Liver (tissue), 9 donors: Measurements from ENCODE around the gene IP6K3. TPM values are rescaled to one million over a fixed set of nuclear protein-coding genes. Genes with fewer than 3 reads are reported as not detected.

Experiments
- DNase-seq: peaks from one replicate; pipeline ENCODE4 v3.0.0-alpha.2; 2017; ENCODE audit warnings: low spot score
- H3K27ac ChIP-seq, 2 donors: one replicate each; pipeline ENCODE4 v1.7.0; 2013; ENCODE audit warnings: inconsistent platforms in 2 of 2, low read length in 2 of 2, control low read depth in 1 of 2, low read depth in 1 of 2, mild to moderate bottlenecking in 1 of 2
- H3K27me3 ChIP-seq, 4 donors: one replicate each; pipeline versions ENCODE4 v1.6.1 to v1.7.0; 2013; ENCODE audit warnings: low read length in 3 of 4, inconsistent platforms in 1 of 4, mild to moderate bottlenecking in 1 of 4, moderate library complexity in 1 of 4; ENCODE audit not compliant: control insufficient read depth in 4 of 4, insufficient read depth in 4 of 4
- H3K36me3 ChIP-seq, 4 donors: one replicate each; pipeline versions ENCODE4 v1.6.1 to v1.7.0; 2013; ENCODE audit warnings: low read length in 3 of 4, mild to moderate bottlenecking in 3 of 4, low read depth in 1 of 4, moderate library complexity in 1 of 4; ENCODE audit not compliant: control insufficient read depth in 4 of 4, insufficient read depth in 3 of 4
- H3K4me1 ChIP-seq, 4 donors: one replicate each; pipeline versions ENCODE4 v1.6.1 to v1.7.0; 2013; ENCODE audit warnings: low read length in 3 of 4, mild to moderate bottlenecking in 3 of 4, moderate library complexity in 1 of 4; ENCODE audit not compliant: control insufficient read depth in 4 of 4, insufficient read depth in 4 of 4
- H3K4me3 ChIP-seq, 3 donors: one replicate each; pipeline versions ENCODE4 v1.6.1 to v1.7.0; 2013; ENCODE audit warnings: low read length in 3 of 3, control low read depth in 1 of 3, low read depth in 1 of 3, mild to moderate bottlenecking in 1 of 3
- H3K9ac ChIP-seq, 2 donors: one replicate each; pipeline ENCODE4 v1.7.0; 2013; ENCODE audit warnings: low read length in 2 of 2, mild to moderate bottlenecking in 2 of 2, moderate library complexity in 2 of 2, control low read depth in 1 of 2, low read depth in 1 of 2
- H3K9me3 ChIP-seq, 4 donors: one replicate each; pipeline versions ENCODE4 v1.6.1 to v1.7.0; 2013; ENCODE audit warnings: low read length in 3 of 4; ENCODE audit not compliant: control insufficient read depth in 4 of 4
- CTCF ChIP-seq: fragments of 150-350 bp; IDR thresholded peaks from 2 replicates; pipeline ENCODE4 v1.5.1; 2017; ENCODE audit warnings: improper control_type of control experiment, low read depth, low read length; ENCODE audit not compliant: missing input control
- FOXA1 ChIP-seq: IDR thresholded peaks from 2 replicates; pipeline ENCODE4 v1.6.1; 2016; ENCODE audit warnings: antibody characterized with exemption
- FOXA2 ChIP-seq: IDR thresholded peaks from 2 replicates; pipeline ENCODE4 v1.6.1; 2016; ENCODE audit warnings: antibody characterized with exemption
- HNF4A ChIP-seq, 2 donors: conservative IDR thresholded peaks; 2 replicates each; pipeline ENCODE4 v1.6.1; 2016; ENCODE audit warnings: antibody characterized with exemption in 2 of 2, mild to moderate bottlenecking in 2 of 2
- HNF4G ChIP-seq: IDR thresholded peaks from 2 replicates; pipeline ENCODE4 v1.6.1; 2016; ENCODE audit warnings: antibody characterized with exemption
- MAX ChIP-seq: IDR thresholded peaks from 2 replicates; pipeline ENCODE4 v1.6.1; 2016; ENCODE audit warnings: antibody characterized with exemption
- RAD21 ChIP-seq, 2 donors: IDR thresholded peaks; 2 replicates each; pipeline ENCODE4 v1.6.1; 2016; ENCODE audit warnings: antibody characterized with exemption in 2 of 2, mild to moderate bottlenecking in 2 of 2
- REST ChIP-seq: IDR thresholded peaks from 2 replicates; pipeline ENCODE4 v1.6.1; 2016; ENCODE audit warnings: antibody characterized with exemption, mild to moderate bottlenecking
- RXRA ChIP-seq, 2 donors: IDR thresholded peaks; 2 replicates each; pipeline ENCODE4 v1.6.1; 2017 to 2018; ENCODE audit warnings: antibody characterized with exemption in 2 of 2, mild to moderate bottlenecking in 1 of 2
- SP1 ChIP-seq: IDR thresholded peaks from 2 replicates; pipeline ENCODE4 v1.6.1; 2018; ENCODE audit warnings: antibody characterized with exemption, mild to moderate bottlenecking
- TAF1 ChIP-seq: conservative IDR thresholded peaks from 2 replicates; pipeline ENCODE4 v1.6.1; 2016; ENCODE audit warnings: antibody characterized with exemption, mild to moderate bottlenecking
- YY1 ChIP-seq: IDR thresholded peaks from 2 replicates; pipeline ENCODE4 v1.6.1; 2016; ENCODE audit warnings: antibody characterized with exemption, mild to moderate bottlenecking
- WGBS: extraction: QIAGEN DNeasy Blood & Tissue Kit; methylation state at CpG from one replicate; pipeline ENCODE4 v1.1.7; 2013; 5-methylcytosine and 5-hydroxymethylcytosine counted together
- polyA plus RNA-seq, 2 donors: library from polyadenylated mRNA; stranded (reverse) in 1 of 2; unstranded in 1 of 2; fragments of 200-250 nt in 1 of 2; fragments of >200 nt in 1 of 2; fragmentation: Nextera tagmentation in 1 of 2; extraction: Ambion mirVana in 1 of 2; gene quantifications; one replicate each; pipeline versions ENCODE4 v1.2.1 to v1.2.3, GENCODE V29; 2013 to 2015
- total RNA-seq, 2 donors: library from RNA; depleted of rRNA; stranded (reverse); fragments of >200 nt; gene quantifications; one replicate each; pipeline ENCODE4 v1.2.3, GENCODE V29; 2014
- TF ChIP-seq, protein P1 (sequence below): IDR thresholded peaks from 2 replicates; pipeline ENCODE4 v1.6.1; 2016; ENCODE audit warnings: antibody characterized with exemption
- donor health status: healthy.
- donor health status: healthy.
- donor health status: healthy.
- donor health status: healthy.
- donor health status: healthy.

The IP6K3 gene
- total and polyA plus RNA-seq, 4 donors = 1.5 to 12.9 (median 6.7) TPM

- no peak for TF ChIP-seq CTCF
- TF ChIP-seq RAD21 (IDR thresholded peaks at IDR 0.05) = no peak
- TF ChIP-seq FOXA2 = no peak
- TF ChIP-seq SP1 = no peak
- TF ChIP-seq RXRA (IDR thresholded peaks at IDR 0.05) = no peak
- no peak for TF ChIP-seq YY1
Measured at GRCh38 chr6:33779290-33779689, 32.6 kb upstream of the IP6K3 start (continued).

- Histone ChIP-seq H3K27ac (no peak overlapping the region), H3K4me3 (no peak overlapping the region), H3K36me3 (peaks cover 43 to 87% (median 64%) of the 10 kb centered on the region in 4 donors), H3K9me3 (no peaks in the 10 kb centered on the region), H3K27me3 (no peaks in the 10 kb centered on the region), H3K9ac (no peak overlapping the region), H3K4me1 (no peaks in the 10 kb centered on the region)
- no peak for DNase-seq
- no peak for TF ChIP-seq TAF1
- no peak for TF ChIP-seq CTCF
- TF ChIP-seq MAX = no peak
- TF ChIP-seq FOXA2 = no peak
- TF ChIP-seq REST = no peak
- TF ChIP-seq FOXA1 = no peak
- TF ChIP-seq HNF4G = no peak
- TF ChIP-seq, protein P1, sequence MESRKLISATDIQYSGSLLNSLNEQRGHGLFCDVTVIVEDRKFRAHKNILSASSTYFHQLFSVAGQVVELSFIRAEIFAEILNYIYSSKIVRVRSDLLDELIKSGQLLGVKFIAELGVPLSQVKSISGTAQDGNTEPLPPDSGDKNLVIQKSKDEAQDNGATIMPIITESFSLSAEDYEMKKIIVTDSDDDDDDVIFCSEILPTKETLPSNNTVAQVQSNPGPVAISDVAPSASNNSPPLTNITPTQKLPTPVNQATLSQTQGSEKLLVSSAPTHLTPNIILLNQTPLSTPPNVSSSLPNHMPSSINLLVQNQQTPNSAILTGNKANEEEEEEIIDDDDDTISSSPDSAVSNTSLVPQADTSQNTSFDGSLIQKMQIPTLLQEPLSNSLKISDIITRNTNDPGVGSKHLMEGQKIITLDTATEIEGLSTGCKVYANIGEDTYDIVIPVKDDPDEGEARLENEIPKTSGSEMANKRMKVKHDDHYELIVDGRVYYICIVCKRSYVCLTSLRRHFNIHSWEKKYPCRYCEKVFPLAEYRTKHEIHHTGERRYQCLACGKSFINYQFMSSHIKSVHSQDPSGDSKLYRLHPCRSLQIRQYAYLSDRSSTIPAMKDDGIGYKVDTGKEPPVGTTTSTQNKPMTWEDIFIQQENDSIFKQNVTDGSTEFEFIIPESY = no peak
- no peak for TF ChIP-seq HNF4A (conservative IDR thresholded peaks at IDR 0.05)
- 93% methylated on average over 12 of the region's 12 CpGs for WGBS
Measured at GRCh38 chr6:33778444-33779121, 31.9 kb upstream of the IP6K3 start.
